Hippocampal formation (tissue), 2 donors: ENCODE results near the gene MKNK2.

ENCODE experiments used
- DNase-seq, 2 donors: peaks; one replicate each; lab custom pipeline; 2025; lab: John Stamatoyannopoulos, UW

MKNK2 gene

GRCh38 chr19:2058570-2059421 lies 7.8 kb upstream of the MKNK2 start:
- no peak for DNase-seq

- DNase-seq, result no peak
Measured at GRCh38 chr19:2057484-2058469, 6.7 kb upstream of the MKNK2 start.

GRCh38 chr19:2056837-2057192 lies 5.8 kb upstream of the MKNK2 start:
- DNase-seq, result no peak

- DNase-seq, result no peak
Measured at GRCh38 chr19:2055931-2056836, 5.1 kb upstream of the MKNK2 start.

GRCh38 chr19:2054763-2055162 lies 3.7 kb upstream of the MKNK2 start:
- DNase-seq, result no peak

GRCh38 chr19:2053601-2054389 lies 2.8 kb upstream of the MKNK2 start:
- DNase-seq, result no peak

GRCh38 chr19:2051773-2052704 lies 995 bp upstream of the MKNK2 start:
- no peak for DNase-seq

- no peak for DNase-seq
Measured at GRCh38 chr19:2050349-2050990, 574 bp downstream of the MKNK2 start.

GRCh38 chr19:2049741-2050348 lies 1.2 kb downstream of the MKNK2 start:
- peak; percentile 59 to 64 for DNase-seq

GRCh38 chr19:2048959-2049740 lies 1.9 kb downstream of the MKNK2 start:
- DNase-seq, result no peak

- DNase-seq, result no peak
Measured at GRCh38 chr19:2048104-2048958, 2.7 kb downstream of the MKNK2 start.

- DNase-seq, result no peak
Measured at GRCh38 chr19:2047449-2048103, 3.5 kb downstream of the MKNK2 start.

- no peak for DNase-seq
Measured at GRCh38 chr19:2047076-2047448, 4.0 kb downstream of the MKNK2 start.

GRCh38 chr19:2046046-2046907 lies 4.8 kb downstream of the MKNK2 start:
- DNase-seq, result no peak

GRCh38 chr19:2045501-2046045 lies 5.5 kb downstream of the MKNK2 start:
- DNase-seq, result no peak
